Endodermal cell (in vitro differentiated cells): ENCODE results near the gene VPS13A. TPM values are rescaled to one million over a fixed set of nuclear protein-coding genes. Genes with fewer than 3 reads are reported as not detected.
A peak's percentile ranks its signal among the peaks of the same experiment; 100 is the strongest.

Source experiments
- DNase-seq: peaks from one replicate; pipeline ENCODE4 v3.0.0-alpha.2; 2017
- H3K27ac ChIP-seq: 2 replicates; pipeline ENCODE4 v1.5.1; 2013; ENCODE audit warnings: mild to moderate bottlenecking, low read depth, low read length, moderate library complexity
- H3K27me3 ChIP-seq: 2 replicates; pipeline ENCODE4 v1.6.1; 2013; ENCODE audit warnings: mild to moderate bottlenecking, low read length, moderate library complexity; ENCODE audit not compliant: insufficient read depth, control insufficient read depth, poor library complexity, severe bottlenecking
- H3K36me3 ChIP-seq: 2 replicates; pipeline ENCODE4 v1.7.0; 2013; ENCODE audit warnings: mild to moderate bottlenecking, low read length, moderate library complexity; ENCODE audit not compliant: control insufficient read depth, insufficient read depth
- H3K4me1 ChIP-seq: one replicate; pipeline ENCODE4 v1.7.0; 2013; ENCODE audit warnings: low read length; ENCODE audit not compliant: control insufficient read depth, insufficient read depth
- H3K4me3 ChIP-seq: 2 replicates; pipeline ENCODE4 v1.5.1; 2013; ENCODE audit warnings: mild to moderate bottlenecking, low read length, moderate library complexity
- H3K9ac ChIP-seq: 2 replicates; pipeline ENCODE4 v1.6.1; 2013; ENCODE audit warnings: mild to moderate bottlenecking, low read length, moderate library complexity; ENCODE audit not compliant: poor library complexity, severe bottlenecking; ENCODE audit errors: extremely low read depth
- H3K9me3 ChIP-seq: 2 replicates; pipeline ENCODE4 v1.6.1; 2013; ENCODE audit warnings: mild to moderate bottlenecking, low read length, moderate library complexity; ENCODE audit not compliant: control insufficient read depth
- H3K27ac Mint-ChIP-seq: 2 replicates; pipeline ENCODE4 v1.8.0; 2020; ENCODE audit warnings: mixed read lengths
- H3K27me3 Mint-ChIP-seq: 2 replicates; pipeline ENCODE4 v1.8.0; 2021; ENCODE audit warnings: mild to moderate bottlenecking, mixed read lengths; ENCODE audit not compliant: insufficient read depth
- H3K36me3 Mint-ChIP-seq: 2 replicates; pipeline ENCODE4 v1.8.0; 2020; ENCODE audit warnings: low read depth, mixed read lengths
- H3K4me1 Mint-ChIP-seq: 2 replicates; pipeline ENCODE4 v1.8.0; 2020; ENCODE audit warnings: mixed read lengths
- H3K4me3 Mint-ChIP-seq: 2 replicates; pipeline ENCODE4 v1.8.0; 2020; ENCODE audit warnings: mild to moderate bottlenecking, moderate library complexity, mixed read lengths
- H3K9me3 Mint-ChIP-seq: 2 replicates; pipeline ENCODE4 v1.8.0; 2020; ENCODE audit warnings: mild to moderate bottlenecking, mixed read lengths
- WGBS, 2 experiments: methylation state at CpG; one replicate each; pipeline versions ENCODE4 v1.1.5 to v1.1.7; 2013; ENCODE audit warnings: missing lambda C conversion rate in 2 of 2, mixed read lengths in 1 of 2; ENCODE audit not compliant: insufficient coverage in 1 of 2, insufficient read length in 1 of 2; 5-methylcytosine and 5-hydroxymethylcytosine counted together
- total RNA-seq, 2 donors: library from RNA; stranded (reverse); fragmentation: NEBNext Ultra II Directional in 1 of 2; extraction: Animal tissue kit (Norgen Biotek cat#: 25700) in 1 of 2; gene quantifications; 2 replicates in 1 of 2; 3 replicates in 1 of 2; pipeline ENCODE4 v1.2.1, GENCODE V29; 2021
- TF ChIP-seq, protein P1 (sequence below): fragments of 200-600 bp; sonication (generic); conservative IDR thresholded peaks from 2 replicates; pipeline ENCODE4 v1.5.0; 2021; ENCODE audit warnings: antibody characterized with exemption, mild to moderate bottlenecking

The VPS13A gene
- total RNA-seq, 2 donors from 2014 or later: 37.2 to 41.6 TPM

DNA sequence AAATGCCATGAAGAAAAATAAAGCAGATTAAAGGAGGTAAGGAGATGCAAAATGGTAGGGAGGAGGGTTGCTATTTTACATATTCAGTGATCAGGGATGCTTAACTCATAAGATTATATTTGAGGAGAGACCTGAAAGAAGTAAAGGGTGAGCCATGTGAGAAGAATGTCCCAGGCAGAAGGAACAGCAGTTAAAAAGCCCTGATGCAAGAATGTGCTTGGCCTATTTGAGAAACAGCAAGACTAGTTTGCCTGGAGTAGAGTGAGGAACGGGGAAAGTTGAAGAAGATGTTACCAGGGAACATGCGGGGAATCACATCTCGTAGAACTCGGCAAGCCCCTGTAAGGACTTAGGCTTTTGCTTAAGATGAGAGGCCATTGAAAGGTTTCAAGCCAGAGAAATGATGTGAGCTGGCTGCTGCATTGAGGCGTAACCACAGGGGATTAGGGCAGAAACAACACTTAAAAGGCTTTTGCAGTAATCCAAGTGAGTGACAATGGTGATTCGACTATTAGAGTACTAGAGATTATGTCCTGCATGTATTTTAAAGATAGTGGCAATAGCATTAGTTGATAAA is 198.7 kb downstream of the VPS13A start:
- no peak overlapping the region for H3K9ac ChIP-seq
- H3K4me1 ChIP-seq: no peaks in the 10 kb centered on the region
- peaks cover 4% of the 10 kb centered on the region for H3K36me3 ChIP-seq
- H3K4me3 Mint-ChIP-seq: no peak overlapping the region
- TF ChIP-seq, protein P1, sequence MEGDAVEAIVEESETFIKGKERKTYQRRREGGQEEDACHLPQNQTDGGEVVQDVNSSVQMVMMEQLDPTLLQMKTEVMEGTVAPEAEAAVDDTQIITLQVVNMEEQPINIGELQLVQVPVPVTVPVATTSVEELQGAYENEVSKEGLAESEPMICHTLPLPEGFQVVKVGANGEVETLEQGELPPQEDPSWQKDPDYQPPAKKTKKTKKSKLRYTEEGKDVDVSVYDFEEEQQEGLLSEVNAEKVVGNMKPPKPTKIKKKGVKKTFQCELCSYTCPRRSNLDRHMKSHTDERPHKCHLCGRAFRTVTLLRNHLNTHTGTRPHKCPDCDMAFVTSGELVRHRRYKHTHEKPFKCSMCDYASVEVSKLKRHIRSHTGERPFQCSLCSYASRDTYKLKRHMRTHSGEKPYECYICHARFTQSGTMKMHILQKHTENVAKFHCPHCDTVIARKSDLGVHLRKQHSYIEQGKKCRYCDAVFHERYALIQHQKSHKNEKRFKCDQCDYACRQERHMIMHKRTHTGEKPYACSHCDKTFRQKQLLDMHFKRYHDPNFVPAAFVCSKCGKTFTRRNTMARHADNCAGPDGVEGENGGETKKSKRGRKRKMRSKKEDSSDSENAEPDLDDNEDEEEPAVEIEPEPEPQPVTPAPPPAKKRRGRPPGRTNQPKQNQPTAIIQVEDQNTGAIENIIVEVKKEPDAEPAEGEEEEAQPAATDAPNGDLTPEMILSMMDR: no peak
- peaks cover 18% of the 10 kb centered on the region for H3K36me3 Mint-ChIP-seq
- 77 to 81% methylated on average over 6 of the region's 6 CpGs for WGBS, 2 experiments
- DNase-seq: peak; percentile 53
- no peak overlapping the region for H3K4me3 ChIP-seq
- H3K9me3 Mint-ChIP-seq: peaks cover 2% of the 10 kb centered on the region
- H3K27ac ChIP-seq: no peak overlapping the region
- no peaks in the 10 kb centered on the region for H3K9me3 ChIP-seq
- no peaks in the 10 kb centered on the region for H3K27me3 ChIP-seq
- H3K27ac Mint-ChIP-seq: no peak overlapping the region
- no peaks in the 10 kb centered on the region for H3K27me3 Mint-ChIP-seq
- peaks cover 2% of the 10 kb centered on the region for H3K4me1 Mint-ChIP-seq

GRCh38 chr9:77384406-77384805 is 207.1 kb downstream of the VPS13A start:
- Histone ChIP-seq H3K36me3 (peaks cover 7% of the 10 kb centered on the region), H3K9me3 (no peaks in the 10 kb centered on the region), H3K4me3 (no peak overlapping the region), H3K27me3 (no peaks in the 10 kb centered on the region), H3K27ac (no peak overlapping the region), H3K4me1 (no peaks in the 10 kb centered on the region), H3K9ac (no peak overlapping the region)
- no peaks in the 10 kb centered on the region for H3K9me3 Mint-ChIP-seq
- H3K36me3 Mint-ChIP-seq: peaks cover 8% of the 10 kb centered on the region
- H3K27ac Mint-ChIP-seq: no peak overlapping the region
- DNase-seq: no peak
- no peaks in the 10 kb centered on the region for H3K4me1 Mint-ChIP-seq
- no peaks in the 10 kb centered on the region for H3K27me3 Mint-ChIP-seq
- H3K4me3 Mint-ChIP-seq: no peak overlapping the region
- TF ChIP-seq, protein P1: no peak

DNA sequence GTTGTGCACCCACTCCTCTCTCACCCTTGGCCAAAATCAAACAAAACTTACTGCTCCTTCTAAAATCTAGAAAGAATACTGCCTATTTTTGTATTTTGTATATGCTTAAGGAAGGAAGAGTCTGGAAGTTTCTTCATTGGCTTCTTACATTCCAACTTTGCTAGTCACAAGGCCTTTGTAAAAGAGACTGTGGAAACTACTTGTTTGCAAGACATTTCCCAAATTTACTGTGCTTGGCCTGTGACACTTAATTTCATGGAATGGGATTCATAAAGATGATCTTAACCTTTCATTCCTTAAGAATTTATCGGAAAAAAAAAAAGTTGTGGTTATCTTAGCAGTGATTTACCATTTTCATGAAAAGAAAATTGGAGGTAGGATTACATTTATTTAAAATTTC is 208.9 kb downstream of the VPS13A start:
- H3K4me3 Mint-ChIP-seq: no peak overlapping the region
- no peak overlapping the region for H3K9ac ChIP-seq
- no peaks in the 10 kb centered on the region for H3K27me3 ChIP-seq
- no peaks in the 10 kb centered on the region for H3K4me1 Mint-ChIP-seq
- DNase-seq: no peak
- H3K27ac ChIP-seq: no peak overlapping the region
- WGBS, 2 experiments: 0% methylated on average over 1 of the region's 1 CpG; no CpG with 5 or more reads in 1 of the 2 experiments
- no peaks in the 10 kb centered on the region for H3K9me3 Mint-ChIP-seq
- peaks cover 6% of the 10 kb centered on the region for H3K36me3 Mint-ChIP-seq
- no peaks in the 10 kb centered on the region for H3K4me1 ChIP-seq
- H3K4me3 ChIP-seq: no peak overlapping the region
- TF ChIP-seq, protein P1: no peak
- no peaks in the 10 kb centered on the region for H3K9me3 ChIP-seq
- H3K27ac Mint-ChIP-seq: no peak overlapping the region
- H3K36me3 ChIP-seq: peaks cover 7% of the 10 kb centered on the region
- no peaks in the 10 kb centered on the region for H3K27me3 Mint-ChIP-seq
